Pancreas (tissue), 10 donors: ENCODE measurements around the gene GRAMD2B. TPM values are rescaled to one million over a fixed set of nuclear protein-coding genes. Genes with fewer than 3 reads are reported as not detected.

Source experiments
- ATAC-seq, 4 donors: fragments of 200-7000 bp; cut with Tn5 transposase; one replicate each; pipeline versions ENCODE4 v1.8.0 to v1.9.1; 2020; ENCODE audit warnings: mild to moderate bottlenecking in 4 of 4, moderate library complexity in 4 of 4
- DNase-seq, 6 donors: peaks; one replicate each; pipeline ENCODE4 v3.0.0-alpha.2; 2020
- FAIRE-seq: peaks from 2 replicates; lab custom pipeline; 2012; peaks lifted over from hg19 to GRCh38; lab: Jason Lieb, UNC
- H3K27ac ChIP-seq, 4 donors: fragments of 200-600 bp; sonication (generic); 1 replicate in 3 of 4; 2 replicates in 1 of 4; pipeline versions ENCODE4 v1.5.0 to v1.8.0; 2020
- H3K27me3 ChIP-seq, 4 donors: fragments of 200-600 bp; one replicate each; pipeline ENCODE4 v1.8.0; 2021
- H3K36me3 ChIP-seq, 3 donors: fragments of 200-600 bp; sonication (generic) in 1 of 3; one replicate each; pipeline versions ENCODE4 v1.5.0 to v1.8.0; 2020 to 2021
- H3K4me1 ChIP-seq, 3 donors: fragments of 200-600 bp; one replicate each; pipeline ENCODE4 v1.8.0; 2021
- H3K4me3 ChIP-seq, 4 donors: fragments of 200-600 bp; sonication (generic) in 2 of 4; one replicate each; pipeline versions ENCODE4 v1.5.0 to v1.8.0; 2020 to 2021
- H3K9me3 ChIP-seq, 4 donors: fragments of 200-600 bp; one replicate each; pipeline ENCODE4 v1.8.0; 2021
- WGBS, 2 donors: extraction: QIAGEN DNeasy Blood & Tissue Kit; methylation state at CpG; one replicate each; pipeline ENCODE4 v1.1.7; 2013; 5-methylcytosine and 5-hydroxymethylcytosine counted together
- intact Hi-C, 3 donors: fragments of 100-400 bp; cut with DNase I; formaldehyde crosslinking; loops; one replicate each; pipeline versions ENCODE4 v1.11.1 to v1.14.2; 2022
- polyA plus RNA-seq, 2 donors: library from polyadenylated mRNA; stranded (reverse); fragments of 200-250 nt; gene quantifications; one replicate each; pipeline ENCODE4 v1.2.3, GENCODE V29; 2013
- total RNA-seq, 6 donors: library from RNA; stranded (reverse); fragmentation: NEBNext Ultra II Directional in 4 of 6; extraction: Animal tissue kit (Norgen Biotek cat#: 25700) in 4 of 6; gene quantifications; one replicate each; pipeline versions ENCODE4 v1.2.1 to v1.2.4, GENCODE V29; 2021 to 2023
- TF ChIP-seq, protein P1 (sequence below), 4 donors: fragments of 200-600 bp; sonication (generic) in 3 of 4; IDR thresholded peaks; one replicate each; pipeline versions ENCODE4 v1.5.0 to v1.8.0; 2021; ENCODE audit warnings: antibody characterized with exemption in 4 of 4
- donor health status: healthy with polysubstance abuse.
- donor health status: DM: no; HTN: no; CAD: no; lungs with moderate emphysema.
- donor health status: DM: no; HTN: no; CAD: no.
- donor health status: control.
- donor health status: control.
- donor health status: Bipolar disorder and iron deficiency.
- donor health status: DM: yes; HTN: yes; CAD: no.
- donor health status: DM: no; HTN: no; CAD: no.
- donor health status: DM: no; HTN: no; CAD: no.
- donor health status: DM: yes; HTN: yes; CAD: no.

Gene GRAMD2B
- total and polyA plus RNA-seq, 8 donors, result 4.4 to 11.8 (median 6.5) TPM

DNA sequence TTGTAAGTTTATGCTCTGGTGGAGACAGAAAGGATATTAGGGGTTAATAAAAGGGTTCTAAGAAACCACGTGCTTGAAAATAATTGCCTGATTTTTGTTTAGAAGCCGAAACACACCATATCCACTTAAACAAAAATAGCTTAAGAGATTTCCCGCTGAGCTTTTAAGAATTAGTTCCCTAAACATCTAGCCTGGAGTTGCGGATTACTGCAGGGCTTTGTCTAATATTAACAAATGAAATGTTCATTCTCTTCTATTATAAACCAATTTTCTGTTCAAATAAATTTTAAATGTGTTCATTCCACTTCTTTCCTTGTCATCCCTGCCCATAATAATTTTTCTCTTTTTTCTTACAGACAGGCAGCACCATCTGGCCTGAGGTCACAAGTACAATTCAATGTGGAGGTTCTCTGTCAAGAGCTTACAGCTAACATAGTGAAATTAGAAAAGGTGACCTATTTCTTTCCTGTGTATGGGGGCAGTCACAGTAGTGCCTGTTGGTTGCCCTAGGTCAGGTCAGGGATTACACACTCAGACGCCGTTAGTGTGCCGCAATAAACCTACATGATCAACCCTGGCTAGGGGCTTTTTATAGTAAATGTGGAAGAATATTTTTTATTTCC, 65.3 kb downstream of the GRAMD2B start:
- Histone ChIP-seq H3K27ac (no peak overlapping the region), H3K36me3 (peaks cover 0 to 55% (median 16%) of the 10 kb centered on the region in 3 donors), H3K4me3 (no peak overlapping the region), H3K9me3 (no peaks in the 10 kb centered on the region), H3K27me3 (no peaks in the 10 kb centered on the region), H3K4me1 (no peaks in the 10 kb centered on the region)
- ATAC-seq, result no peak
- no peak for DNase-seq
- TF ChIP-seq, protein P1, sequence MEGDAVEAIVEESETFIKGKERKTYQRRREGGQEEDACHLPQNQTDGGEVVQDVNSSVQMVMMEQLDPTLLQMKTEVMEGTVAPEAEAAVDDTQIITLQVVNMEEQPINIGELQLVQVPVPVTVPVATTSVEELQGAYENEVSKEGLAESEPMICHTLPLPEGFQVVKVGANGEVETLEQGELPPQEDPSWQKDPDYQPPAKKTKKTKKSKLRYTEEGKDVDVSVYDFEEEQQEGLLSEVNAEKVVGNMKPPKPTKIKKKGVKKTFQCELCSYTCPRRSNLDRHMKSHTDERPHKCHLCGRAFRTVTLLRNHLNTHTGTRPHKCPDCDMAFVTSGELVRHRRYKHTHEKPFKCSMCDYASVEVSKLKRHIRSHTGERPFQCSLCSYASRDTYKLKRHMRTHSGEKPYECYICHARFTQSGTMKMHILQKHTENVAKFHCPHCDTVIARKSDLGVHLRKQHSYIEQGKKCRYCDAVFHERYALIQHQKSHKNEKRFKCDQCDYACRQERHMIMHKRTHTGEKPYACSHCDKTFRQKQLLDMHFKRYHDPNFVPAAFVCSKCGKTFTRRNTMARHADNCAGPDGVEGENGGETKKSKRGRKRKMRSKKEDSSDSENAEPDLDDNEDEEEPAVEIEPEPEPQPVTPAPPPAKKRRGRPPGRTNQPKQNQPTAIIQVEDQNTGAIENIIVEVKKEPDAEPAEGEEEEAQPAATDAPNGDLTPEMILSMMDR (IDR thresholded peaks at IDR 0.05), result no peak
- WGBS, 2 donors, result 84 to 88% methylated on average over 7 of the region's 7 CpGs
- FAIRE-seq, result no peak
- intact Hi-C loops, result no loop called here

GRCh38 chr5:126490167-126490940, 67.1 kb downstream of the GRAMD2B start:
- DNase-seq (no peak), FAIRE-seq (no peak), ATAC-seq (peak in 2 of 4 donors; percentile 21 to 25)
- intact Hi-C loops, result no loop called here
- Histone ChIP-seq H3K9me3 (no peaks in the 10 kb centered on the region), H3K36me3 (peaks cover 0 to 42% (median 16%) of the 10 kb centered on the region in 3 donors), H3K27me3 (no peaks in the 10 kb centered on the region), H3K27ac (no peak overlapping the region), H3K4me1 (no peaks in the 10 kb centered on the region), H3K4me3 (no peak overlapping the region)
- 82 to 88% methylated on average over 12 of the region's 12 CpGs for WGBS, 2 donors
- TF ChIP-seq, protein P1 (IDR thresholded peaks at IDR 0.05), result no peak

DNA sequence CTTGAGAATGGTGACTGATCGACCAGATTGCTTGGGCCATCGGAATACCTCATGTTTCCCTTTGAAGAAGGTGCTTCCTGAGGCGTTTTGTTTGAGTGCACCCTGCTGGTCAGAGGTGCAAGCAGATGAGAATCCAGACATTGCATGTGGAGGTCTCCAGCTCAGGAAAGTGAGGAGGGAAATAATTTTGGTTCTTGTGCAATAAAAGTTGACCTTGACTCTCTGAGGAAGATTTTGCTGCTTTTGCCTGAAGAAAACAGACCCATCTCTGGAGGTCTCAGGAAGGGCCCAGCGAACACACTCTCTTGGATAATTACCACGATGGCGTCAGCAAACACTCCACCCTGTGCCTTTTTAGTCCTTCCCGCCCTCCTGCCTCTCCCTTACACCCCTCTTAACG, 69.7 kb downstream of the GRAMD2B start:
- Histone ChIP-seq H3K4me1 (no peaks in the 10 kb centered on the region), H3K36me3 (peaks cover 0 to 16% (median 0%) of the 10 kb centered on the region in 3 donors), H3K27me3 (no peaks in the 10 kb centered on the region), H3K27ac (no peak overlapping the region), H3K4me3 (no peak overlapping the region), H3K9me3 (no peaks in the 10 kb centered on the region)
- DNase-seq, result no peak
- FAIRE-seq, result no peak
- intact Hi-C loops, result no loop called here
- WGBS, 2 donors, result 67 to 71% methylated on average over 8 of the region's 8 CpGs
- peak in 1 of 4 donors; percentile 28 for ATAC-seq
- TF ChIP-seq, protein P1 (IDR thresholded peaks at IDR 0.05), result no peak

DNA sequence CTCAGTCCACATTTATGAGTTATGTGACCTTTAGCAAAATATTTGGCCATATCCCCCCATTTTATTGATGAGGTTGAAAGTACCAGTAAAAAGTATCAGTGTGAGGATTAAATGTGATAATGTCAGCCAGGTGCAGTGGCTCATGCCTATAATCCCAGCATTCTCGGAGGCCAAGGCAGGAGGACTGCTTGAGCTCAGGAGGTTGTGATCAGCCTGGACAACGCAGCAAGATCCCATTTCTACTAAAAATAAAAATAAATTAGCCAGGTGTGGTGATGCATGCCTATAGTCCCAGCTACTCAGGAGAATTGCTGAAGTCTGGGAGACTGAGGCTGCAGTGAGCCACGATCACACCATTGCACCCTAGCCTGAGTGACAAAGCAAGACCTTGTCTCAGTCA, 71.2 kb downstream of the GRAMD2B start:
- TF ChIP-seq, protein P1 (IDR thresholded peaks at IDR 0.05), result no peak

DNA sequence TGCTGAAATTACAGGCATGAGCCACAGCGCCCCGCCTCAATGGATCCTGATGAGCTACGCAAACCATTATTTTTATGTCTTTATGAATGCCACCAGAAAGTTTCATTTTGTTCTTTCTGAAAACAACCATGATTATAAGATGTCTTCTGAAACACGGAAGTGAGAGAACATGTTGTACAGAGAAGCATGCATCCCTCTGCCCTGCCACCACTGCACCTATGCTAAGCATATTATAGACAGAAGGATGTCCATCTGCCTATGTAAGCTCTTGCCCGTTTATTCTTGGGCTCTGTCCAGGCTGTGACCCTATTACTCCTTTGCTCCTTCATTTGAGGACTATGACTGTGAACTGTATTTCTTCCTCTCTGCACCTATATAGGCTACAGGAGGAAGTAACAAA, 74.3 kb downstream of the GRAMD2B start:
- Histone ChIP-seq H3K4me1 (no peaks in the 10 kb centered on the region), H3K27ac (no peak overlapping the region), H3K36me3 (no peaks in the 10 kb centered on the region), H3K4me3 (no peak overlapping the region), H3K9me3 (no peaks in the 10 kb centered on the region), H3K27me3 (no peaks in the 10 kb centered on the region)
- DNase-seq (no peak), ATAC-seq (no peak), FAIRE-seq (no peak)
- TF ChIP-seq, protein P1 (IDR thresholded peaks at IDR 0.05), result no peak
- intact Hi-C loops, result no loop called here
- WGBS, 2 donors, result 82 to 84% methylated on average over 5 of the region's 5 CpGs

More for the DNA sequence above, 71.2 kb downstream of the GRAMD2B start:
- Histone ChIP-seq H3K27me3 (no peaks in the 10 kb centered on the region), H3K4me3 (no peak overlapping the region), H3K36me3 (peaks cover 0 to 7% (median 0%) of the 10 kb centered on the region in 3 donors), H3K4me1 (no peaks in the 10 kb centered on the region), H3K9me3 (no peaks in the 10 kb centered on the region), H3K27ac (no peak overlapping the region)
- 96% methylated on average over 3 of the region's 3 CpGs for WGBS, 2 donors
- DNase-seq, result no peak
- no peak for ATAC-seq
- FAIRE-seq, result no peak
- intact Hi-C loops, result no loop called here
